CD4-positive, alpha-beta T cell treated with Interleukin-6 at 100 ng/mL for 8 hours (primary cell): ENCODE results near the gene MAST3.
A peak's percentile ranks its signal among the peaks of the same experiment; 100 is the strongest.
"Not testable (repeated sequence)": the region's sequence is repeated elsewhere in the genome, so short reads cannot be mapped to it uniquely, and the experiment has no call there.

Experiments
- DNase-seq: peaks from one replicate; pipeline ENCODE4 v3.0.0-alpha.2; 2020; ENCODE audit warnings: mixed read lengths, low spot score

Gene MAST3

GRCh38 chr19:18086590-18087138 lies 10.9 kb upstream of the MAST3 start, which contains the start of gene IL12RB1:
Gene IL12RB1, minus strand, starts transcription at chr19:18086934. Its CDS starts 111 bp downstream, at chr19:18086823.
- DNase-seq = peak; percentile 70

- peak; percentile 56 for DNase-seq
Measured at GRCh38 chr19:18089096-18089541, 8.5 kb upstream of the MAST3 start.

- DNase-seq = no peak
Measured at GRCh38 chr19:18089726-18090125, 7.9 kb upstream of the MAST3 start.

GRCh38 chr19:18090545-18091216 lies 6.9 kb upstream of the MAST3 start:
- no peak for DNase-seq

GRCh38 chr19:18091217-18091608 lies 6.4 kb upstream of the MAST3 start:
- peak; percentile 90 for DNase-seq

GRCh38 chr19:18093439-18094161 lies 4.0 kb upstream of the MAST3 start:
- no peak for DNase-seq

- DNase-seq = no peak
Measured at GRCh38 chr19:18096258-18096657, 1.3 kb upstream of the MAST3 start.

- no peak for DNase-seq
Measured at GRCh38 chr19:18097993-18098890, 664 bp downstream of the MAST3 start.

- no peak for DNase-seq
Measured at GRCh38 chr19:18098891-18099622, 1.5 kb downstream of the MAST3 start.

GRCh38 chr19:18099623-18099995 lies 2.0 kb downstream of the MAST3 start:
- no peak for DNase-seq

GRCh38 chr19:18100710-18101109 lies 3.1 kb downstream of the MAST3 start:
- no peak for DNase-seq

GRCh38 chr19:18101268-18101667 lies 3.7 kb downstream of the MAST3 start:
- DNase-seq = no peak

- DNase-seq = no peak
Measured at GRCh38 chr19:18102916-18103542, 5.5 kb downstream of the MAST3 start.

- DNase-seq = no peak
Measured at GRCh38 chr19:18104793-18105131, 7.2 kb downstream of the MAST3 start.

- not testable (repeated sequence) for DNase-seq
Measured at GRCh38 chr19:18105259-18105658, 7.7 kb downstream of the MAST3 start.

GRCh38 chr19:18107235-18107634 lies 9.7 kb downstream of the MAST3 start:
- no peak for DNase-seq

GRCh38 chr19:18108897-18109296 lies 11.3 kb downstream of the MAST3 start:
- DNase-seq = no peak

- DNase-seq = no peak
Measured at GRCh38 chr19:18109341-18109732, 11.8 kb downstream of the MAST3 start.

- DNase-seq = no peak
Measured at GRCh38 chr19:18109733-18110608, 12.4 kb downstream of the MAST3 start.

GRCh38 chr19:18110609-18111232 lies 13.1 kb downstream of the MAST3 start:
- DNase-seq = no peak
